Measurements from ENCODE around the gene RELN.
"Not testable (repeated sequence)": the region's sequence is repeated elsewhere in the genome, so short reads cannot be mapped to it uniquely, and the experiment has no call there.

The RELN gene

DNA sequence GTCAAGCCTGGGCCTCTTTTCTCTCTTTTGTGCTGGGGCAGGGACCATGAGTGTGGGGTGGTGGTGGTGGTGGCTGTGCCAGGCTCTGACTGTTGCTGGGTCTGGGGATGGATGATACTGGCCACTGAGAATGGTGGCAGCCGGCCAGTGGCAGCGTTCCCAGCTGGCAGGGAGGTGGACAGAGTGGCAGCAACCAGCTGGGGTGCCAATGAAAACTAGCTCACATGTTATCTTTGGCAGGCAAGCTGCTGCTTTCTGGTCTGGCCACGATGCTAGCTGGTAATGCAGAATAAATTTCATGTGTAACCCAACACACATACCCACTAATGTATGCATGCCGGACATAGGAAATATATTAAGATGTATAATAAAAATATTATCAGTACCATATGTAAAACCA, 448.4 kb downstream of the RELN start:
- no peak for DNase-seq

DNA sequence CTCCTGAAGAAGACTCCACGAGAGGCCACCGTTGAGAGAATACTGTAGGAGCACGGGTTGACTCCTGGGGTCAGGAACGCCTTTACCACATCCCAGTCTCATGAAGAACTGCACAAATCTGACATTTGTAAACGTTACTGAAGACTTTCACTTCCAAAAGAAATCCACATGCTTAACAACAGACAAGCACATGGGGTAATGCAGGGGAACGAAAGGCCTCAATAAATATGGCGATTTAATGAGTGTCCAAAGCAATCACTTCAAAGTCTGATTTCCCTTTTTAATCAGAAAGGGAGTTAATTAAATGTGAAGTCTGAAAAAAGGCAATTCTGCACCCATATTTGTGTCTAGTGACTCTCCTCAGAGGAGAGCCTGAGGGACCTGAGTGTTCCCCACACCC, 449.1 kb downstream of the RELN start:
- DNase-seq, result no peak

DNA sequence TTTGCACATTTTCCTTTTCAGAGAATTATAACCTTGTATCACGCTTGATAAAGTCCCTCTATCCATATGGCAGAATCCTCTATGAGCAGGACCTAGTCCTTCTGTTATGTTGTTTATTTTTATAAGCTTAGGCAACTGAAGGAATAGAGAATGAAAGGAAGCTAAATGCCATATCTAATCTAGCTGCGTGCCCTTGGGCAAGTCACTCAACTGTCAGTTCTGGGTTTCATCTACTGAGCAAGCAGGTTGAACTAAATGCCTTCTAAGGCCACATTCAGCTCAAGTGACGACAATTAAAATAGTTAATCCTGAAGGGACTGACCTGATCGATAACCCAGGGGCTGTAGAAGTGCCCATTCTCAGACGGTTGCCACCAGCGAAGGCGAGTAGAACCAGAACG, 449.6 kb downstream of the RELN start:
- DNase-seq, result no peak

DNA sequence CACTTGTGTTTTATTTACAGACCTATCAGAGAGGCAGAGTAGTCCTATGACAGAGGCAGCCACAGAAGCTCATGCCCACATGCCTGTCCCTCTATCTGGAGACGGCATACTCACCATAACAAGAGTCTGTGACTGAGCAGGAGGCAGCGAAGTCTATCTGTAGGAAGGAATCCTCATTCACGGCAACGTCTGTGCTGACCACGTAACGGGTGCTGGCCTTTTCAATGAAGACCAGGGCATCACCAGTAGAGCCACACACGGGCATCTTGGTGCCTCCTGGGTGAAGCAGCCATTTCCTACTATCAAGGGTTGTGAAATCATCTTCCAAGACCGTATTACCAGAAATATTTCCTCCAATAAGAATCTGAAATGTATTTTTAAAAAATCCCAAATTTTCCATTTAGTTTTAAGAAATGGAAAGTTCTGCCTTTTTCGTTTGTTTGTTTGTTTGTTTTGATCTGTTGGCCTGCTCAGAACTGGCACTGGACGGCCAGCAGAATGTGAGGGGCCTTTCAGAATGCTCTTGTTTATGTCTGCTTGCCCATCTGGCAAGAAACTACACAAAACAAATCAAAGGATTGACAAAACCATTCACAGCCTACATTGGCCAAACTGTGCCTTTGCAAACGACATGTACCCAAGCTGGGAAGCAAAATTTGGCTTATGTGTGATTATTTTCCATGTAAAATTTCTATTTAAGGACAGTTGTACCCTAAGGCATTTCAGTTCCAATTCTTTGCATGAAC, 450.3 kb downstream of the RELN start:
- no peak for DNase-seq

DNA sequence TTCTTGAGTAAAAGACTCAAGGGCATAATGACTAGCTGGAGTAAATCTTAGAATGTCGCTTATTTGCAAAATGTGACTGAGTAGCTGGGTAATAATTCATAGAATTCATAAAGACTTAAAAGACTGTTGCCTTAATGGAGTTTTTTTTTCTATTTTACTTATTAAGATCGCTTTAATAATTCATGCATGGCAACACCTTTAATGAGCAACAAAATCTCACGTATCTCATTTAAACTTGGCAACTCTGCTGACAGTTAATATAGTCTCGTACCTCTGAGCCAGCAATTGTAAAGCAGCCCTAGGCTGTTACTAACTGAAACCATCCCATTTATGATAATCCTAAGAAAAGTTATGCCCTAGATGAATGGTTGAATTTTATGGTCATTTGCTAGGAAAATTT, 455.7 kb downstream of the RELN start:
- DNase-seq, result no peak

DNA sequence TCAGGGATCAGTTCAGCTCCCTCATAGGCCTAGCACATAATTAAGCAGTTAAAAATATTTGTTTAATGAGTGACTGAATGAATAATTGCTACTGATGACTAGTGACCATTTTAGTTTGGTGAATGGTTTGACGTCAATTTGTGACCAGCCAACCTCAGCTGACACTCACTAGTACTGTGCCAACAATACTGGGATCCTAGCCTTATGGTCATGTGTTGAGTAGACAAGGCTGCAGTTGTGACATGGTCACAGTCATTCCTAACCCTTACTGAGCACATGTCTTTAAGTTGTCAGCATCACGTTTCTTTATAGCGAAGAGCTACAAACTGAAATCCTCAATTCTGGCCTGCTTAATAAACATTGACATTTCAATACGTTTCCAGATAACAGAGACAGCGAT, 456.5 kb downstream of the RELN start:
- no peak for DNase-seq

DNA sequence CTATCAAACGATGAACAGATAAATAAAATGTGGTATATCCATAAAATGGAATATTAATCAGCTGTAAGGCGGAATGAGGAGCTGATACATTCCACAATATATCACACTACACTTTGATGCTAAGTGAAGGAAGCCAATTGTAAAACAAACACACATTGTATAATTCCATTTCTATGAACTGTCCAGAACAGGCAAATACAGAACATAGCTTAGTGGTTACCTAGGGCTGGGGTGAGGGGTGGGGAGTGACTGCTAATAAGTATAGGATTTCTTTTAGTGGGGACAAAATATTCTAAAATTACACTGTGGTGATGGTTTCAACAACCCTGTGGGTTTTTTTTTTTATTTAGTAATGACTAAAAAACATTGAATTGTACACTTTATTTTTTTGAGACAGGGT, 461.3 kb downstream of the RELN start:
- DNase-seq, result no peak

DNA sequence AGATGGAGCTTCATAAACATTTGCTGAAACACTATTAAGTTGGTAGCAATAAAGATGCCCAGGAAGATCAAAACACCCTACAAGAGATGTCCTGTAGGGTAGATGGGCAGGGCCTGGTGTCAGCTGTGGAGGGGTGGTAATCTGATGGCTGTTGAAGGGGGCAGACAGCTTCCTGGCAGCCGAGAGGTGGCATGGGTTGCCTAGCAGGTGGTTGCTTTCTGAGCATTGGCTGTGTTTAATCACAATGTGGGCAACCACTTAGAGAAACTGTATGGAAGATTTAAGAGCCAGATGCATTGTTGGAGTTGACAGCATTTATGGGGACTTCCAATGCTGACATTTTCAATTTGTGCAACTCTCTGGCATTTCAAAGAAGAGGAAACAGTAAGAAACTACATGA, 463.5 kb downstream of the RELN start:
- no peak for DNase-seq

DNA sequence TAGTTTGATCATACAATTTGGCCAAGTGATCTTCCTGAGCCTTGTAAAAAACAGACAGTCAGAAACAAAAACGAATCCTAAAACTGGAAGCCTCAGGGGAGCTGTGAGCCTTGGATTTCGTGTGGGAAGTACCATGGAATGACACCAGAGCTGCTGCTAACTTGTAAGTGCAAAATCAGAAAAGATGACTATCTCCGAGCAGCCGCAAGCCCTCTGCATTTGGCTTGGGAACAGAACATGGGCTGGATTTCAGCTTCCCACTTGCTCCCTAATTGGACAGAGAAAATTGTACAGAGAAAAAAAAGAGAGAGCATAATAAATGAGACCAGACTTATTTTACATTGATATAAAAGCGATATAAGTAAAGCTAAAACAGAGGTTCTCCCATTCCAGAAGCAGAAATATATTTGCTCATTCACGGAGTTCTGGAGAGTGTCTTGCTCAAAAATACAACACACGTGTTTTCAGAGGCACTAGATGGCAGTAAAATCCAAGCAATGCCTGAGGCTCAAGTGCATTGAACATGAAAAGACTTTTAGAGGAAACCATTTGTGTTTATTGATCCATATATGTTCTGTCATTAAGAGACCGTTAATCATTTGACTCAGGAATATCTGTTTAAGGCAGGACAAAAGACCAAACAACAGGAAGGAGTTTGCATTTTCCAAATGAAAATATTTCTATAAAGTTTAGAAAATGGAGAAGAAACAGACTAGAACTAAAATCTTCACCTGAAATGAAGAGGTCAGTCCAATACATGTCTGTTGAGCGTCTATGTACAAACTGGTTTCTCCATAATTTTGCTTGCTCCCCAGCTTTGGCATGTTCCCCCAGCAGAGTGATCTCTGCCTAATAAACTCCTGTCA, 465.2 kb downstream of the RELN start:
- no peak for DNase-seq

DNA sequence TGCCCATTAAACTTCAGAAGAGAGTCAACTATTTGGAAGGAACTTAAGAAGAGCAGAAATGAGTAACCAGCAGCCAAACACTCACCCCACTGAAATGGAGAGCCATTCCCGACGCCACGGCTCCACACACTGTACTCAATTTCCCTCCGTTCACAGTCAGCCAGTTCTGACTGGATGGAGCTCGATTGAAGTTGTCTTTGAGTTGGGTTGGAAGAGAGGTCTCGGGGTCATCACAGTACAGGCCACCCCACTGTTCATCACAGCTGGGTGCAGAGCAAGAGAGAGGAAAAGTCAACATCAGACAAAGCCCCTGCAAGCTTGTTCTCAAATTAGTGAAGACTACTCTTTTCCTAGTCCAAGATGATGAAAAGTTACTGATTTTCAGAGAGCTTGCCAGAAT, 467.5 kb downstream of the RELN start:
- no peak for DNase-seq

DNA sequence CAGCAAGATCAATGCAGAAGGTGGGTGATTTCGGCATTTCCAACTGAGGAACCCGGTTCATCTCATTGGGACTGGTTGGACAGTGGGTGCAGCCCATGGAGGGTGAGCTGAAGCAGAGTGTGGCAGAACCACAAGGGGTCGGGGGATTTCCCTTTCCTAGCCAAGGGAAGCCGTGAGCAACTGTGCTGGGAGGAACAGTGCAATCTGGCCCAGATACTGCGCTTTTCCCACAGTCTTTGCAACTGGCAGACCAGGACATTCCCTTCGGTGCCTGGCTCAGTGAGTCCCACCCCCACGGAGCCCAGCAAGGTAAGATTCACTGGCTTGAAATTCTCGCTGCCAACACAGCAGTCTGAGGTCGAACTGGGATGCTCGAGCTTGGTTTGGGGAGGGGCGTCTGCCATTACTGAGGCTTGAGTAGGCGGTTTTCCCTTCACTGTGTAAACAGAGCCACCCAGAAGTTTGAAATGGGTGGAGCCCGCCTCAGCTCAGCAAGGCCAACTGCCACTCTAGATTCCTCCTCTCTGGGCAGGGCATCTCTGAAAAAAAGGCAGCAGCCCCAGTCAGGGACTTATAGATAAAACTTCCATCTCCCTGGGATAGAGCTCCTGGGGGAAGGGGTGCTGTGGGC, 484.8 kb downstream of the RELN start:
- no peak for DNase-seq

DNA sequence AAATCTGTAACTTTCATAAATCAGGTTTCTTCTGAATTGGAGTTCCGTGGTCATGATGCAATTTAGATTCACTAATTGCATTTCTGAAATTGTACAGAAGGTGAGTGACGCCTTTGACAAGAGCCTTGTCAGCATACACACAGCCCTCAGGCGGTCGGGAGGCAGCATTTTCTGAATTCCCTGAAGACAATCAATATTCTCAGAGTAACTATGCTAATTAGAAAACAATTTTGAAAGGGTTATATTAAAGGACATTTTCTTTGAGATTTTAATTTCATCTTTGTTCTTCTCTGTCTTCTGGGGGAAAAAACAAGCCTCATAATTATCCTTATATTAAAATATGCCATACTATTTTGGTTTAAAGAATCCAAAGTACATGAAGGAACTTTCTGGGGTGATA, 488.3 kb downstream of the RELN start:
- no peak for DNase-seq

DNA sequence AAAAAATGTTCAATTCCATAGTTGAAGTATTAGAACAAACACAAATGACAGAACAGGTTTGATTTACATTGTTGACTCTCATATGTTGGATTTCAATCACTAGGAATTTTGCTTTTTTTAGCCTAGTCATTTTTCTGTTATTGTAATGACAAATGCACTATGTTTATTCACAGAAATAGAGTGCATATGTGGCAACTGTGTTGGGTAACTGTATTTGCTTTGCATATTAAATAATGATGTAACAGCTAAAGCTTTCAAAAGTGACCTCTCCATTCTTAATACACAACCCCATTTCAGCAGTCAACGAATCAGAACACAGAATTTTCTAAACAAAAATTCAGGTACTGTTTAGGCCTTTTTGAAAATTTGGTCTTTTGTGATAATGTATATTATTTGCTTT, 489.5 kb downstream of the RELN start:
- no peak for DNase-seq

DNA sequence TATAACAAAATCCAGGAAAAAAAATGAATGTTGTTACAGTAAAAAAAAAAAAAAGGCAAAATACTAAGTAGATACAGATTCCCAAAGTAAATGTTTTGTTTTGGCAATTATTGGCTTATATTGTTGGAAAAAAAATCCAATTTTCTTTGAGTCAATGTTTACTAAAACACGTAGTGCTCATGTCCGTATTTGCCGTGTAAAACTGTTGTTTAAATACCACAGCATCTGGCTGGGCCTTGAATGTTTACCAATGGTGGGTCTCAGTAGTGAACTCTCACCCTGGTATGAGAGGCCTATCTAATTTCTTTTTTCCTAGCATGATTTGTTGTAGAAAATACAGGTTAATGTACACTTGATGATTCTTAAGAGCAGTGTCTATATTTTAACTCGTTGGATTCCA, 502.0 kb downstream of the RELN start:
- DNase-seq, result no peak

DNA sequence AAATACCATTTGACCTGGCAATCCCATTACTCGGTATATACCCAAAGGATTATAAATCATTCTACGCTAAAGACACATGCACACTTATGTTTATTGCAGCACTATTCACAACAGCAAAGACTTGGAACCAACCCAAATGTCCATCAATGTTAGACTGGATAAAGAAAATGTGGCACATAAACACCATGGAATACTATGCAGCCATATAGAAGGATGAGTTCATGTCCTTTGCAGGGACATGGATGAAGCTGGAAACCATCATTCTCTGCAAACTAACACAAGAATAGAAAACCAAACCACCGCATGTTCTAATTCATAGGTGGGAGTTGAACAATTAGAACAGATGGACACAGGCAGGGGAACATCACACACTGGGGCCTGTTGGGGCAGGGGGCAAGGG, 502.6 kb downstream of the RELN start:
- not testable (repeated sequence) for DNase-seq

DNA sequence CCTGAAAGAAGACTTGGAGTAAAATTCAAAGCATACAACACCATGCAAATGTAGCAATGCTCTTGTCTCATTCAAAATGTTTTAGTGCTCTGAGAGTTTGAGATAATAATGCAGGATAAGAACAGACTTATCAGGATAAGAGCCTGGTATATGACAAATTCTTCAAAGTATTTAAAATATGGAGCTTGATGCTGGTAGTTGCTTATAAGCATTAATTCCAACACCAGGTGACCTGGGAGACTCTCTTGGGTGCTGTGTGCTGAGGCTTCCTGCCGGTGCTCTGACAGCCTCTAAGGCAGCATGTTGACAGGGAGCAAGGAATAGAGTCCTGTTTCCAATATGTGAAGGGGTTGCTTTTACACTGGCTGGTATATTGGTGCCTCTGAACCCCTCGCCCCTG, 508.7 kb downstream of the RELN start:
- DNase-seq, result no peak

DNA sequence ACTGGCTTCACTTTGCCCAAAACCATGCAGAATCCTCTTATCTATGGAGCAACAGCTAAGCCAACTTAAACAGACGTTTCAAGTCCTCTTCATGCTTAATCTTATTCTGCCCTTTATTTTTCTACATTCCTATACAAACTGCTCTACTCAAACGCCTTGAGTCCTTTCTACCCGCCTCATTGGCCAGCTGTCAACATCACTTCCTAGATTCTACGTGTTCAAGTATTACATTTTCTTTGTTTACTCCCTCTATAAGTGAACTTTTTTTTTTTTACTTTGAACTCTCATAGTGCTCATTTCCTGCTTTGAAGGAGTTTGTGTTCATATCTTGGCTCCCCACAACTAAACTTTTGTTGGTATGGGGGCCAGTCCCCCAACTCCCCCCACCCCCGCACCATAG, 514.5 kb downstream of the RELN start:
- DNase-seq, result no peak

DNA sequence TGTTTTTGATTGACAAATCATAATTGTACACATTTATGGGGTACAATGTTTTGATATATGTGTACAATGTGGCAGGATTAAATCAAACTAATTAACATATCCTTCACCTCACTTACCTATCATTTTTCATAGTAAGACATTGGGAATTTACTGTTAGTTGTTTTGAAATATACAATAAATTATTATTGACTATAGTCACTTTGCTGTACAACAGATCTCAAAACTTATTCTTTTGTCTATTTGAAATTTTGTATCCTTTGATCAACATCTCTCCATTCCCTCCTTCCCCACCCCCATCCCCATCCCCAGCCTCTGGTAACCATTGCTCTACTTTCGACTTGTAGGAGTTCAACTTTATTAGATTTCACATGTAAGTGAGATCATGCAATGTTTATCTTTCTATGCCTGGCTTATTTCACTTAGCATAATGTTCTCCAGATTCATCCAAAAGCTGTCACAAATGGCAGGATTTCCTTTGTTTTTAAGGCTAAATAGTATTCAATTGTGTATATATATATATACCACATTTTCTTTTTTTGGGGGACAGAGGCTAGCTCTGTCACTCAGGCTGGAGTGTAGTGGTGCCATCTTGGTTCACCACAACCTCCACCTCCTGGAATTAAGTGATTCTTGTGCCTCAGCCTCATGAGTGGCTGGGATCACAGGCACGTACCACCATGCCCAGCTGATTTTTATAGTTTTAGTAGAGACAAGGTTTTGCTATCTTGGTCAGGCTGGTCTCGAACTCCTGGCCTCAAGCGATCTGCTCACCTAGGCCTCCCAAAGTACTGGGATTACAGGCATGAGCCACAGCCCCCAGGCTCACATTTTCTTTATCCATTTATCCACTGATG, 520.1 kb downstream of the RELN start:
- DNase-seq, result no peak

DNA sequence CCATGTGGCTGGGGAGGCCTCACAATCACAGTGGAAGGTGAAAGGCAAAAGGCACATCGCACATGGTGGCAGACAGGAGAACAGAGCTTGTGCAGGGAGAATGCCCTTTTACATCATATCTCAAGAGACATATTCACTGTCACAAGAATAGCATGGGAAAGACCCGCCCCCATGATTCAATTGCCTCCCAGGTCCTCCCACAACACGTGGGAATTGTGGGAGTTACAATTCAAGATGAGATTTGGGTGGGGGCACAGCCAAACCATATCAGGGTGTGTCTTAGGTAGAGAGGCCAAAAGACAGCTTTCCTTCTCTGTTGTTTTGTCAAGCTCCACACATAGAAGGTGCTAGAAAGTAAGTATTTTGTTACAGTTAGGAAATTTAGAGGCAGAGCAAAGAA, 522.6 kb downstream of the RELN start:
- no peak for DNase-seq

DNA sequence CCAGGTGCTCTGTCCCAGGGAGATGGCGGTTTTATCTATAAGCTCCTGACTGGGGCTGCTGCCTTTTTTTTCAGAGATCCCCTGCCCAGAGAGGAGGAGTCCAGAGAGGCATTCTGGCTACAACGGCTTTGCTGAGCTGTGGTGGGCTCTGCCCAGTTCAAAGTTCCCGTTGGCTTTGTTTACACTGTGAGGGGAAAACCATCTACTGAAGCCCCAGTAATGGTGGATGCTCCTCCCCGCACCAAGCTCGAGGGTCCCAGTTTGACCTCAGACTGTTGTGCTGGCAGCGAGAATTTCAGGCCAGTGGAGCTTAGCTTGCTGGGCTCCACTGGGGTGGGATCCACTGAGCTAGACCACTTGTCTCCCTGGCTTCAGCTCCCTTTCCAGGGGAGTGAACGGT, 527.1 kb downstream of the RELN start:
- DNase-seq, result no peak

DNA sequence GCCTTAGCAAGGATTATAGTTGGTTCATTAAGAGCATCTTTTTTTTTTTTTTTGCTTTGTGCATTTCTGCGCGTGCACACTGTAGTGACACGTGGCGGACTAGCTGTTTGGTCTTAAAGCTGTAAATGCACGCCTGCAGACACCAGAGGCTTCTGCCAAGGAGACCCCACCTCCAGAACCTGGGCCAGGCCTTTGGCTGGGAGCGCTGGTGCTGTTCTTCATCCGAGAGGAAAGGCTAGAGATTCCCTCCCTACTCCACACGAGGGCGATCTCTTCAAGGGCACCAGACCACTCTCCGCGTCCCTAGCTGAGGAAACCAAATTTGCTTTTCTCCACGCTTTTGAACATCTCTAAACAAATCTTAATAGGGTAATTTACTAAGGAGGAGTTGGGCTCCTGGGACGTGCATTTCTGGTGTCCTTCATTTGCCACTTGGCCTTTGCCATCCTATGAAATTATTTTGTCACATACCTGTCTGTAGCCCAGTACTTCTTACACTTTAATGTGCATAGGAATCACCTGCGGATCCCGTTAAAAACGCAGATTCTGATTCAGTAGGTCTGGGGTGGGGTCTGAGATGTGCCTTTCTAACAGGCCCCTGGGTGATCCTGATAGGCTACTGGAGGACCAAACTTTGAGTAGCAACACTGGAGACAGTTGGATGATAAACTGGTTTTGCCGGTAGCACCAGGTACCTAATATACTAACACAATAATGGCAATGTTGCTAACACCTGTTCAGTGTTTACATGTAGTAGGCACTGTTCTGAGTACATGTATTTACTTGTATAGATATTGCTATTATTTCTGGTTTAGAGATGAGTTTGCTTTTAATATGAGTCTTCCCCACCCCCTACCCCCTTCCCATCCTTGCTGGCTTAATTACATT, 542.1 kb downstream of the RELN start:
- DNase-seq, result peak in 1 of 2 donors; percentile 21

DNA sequence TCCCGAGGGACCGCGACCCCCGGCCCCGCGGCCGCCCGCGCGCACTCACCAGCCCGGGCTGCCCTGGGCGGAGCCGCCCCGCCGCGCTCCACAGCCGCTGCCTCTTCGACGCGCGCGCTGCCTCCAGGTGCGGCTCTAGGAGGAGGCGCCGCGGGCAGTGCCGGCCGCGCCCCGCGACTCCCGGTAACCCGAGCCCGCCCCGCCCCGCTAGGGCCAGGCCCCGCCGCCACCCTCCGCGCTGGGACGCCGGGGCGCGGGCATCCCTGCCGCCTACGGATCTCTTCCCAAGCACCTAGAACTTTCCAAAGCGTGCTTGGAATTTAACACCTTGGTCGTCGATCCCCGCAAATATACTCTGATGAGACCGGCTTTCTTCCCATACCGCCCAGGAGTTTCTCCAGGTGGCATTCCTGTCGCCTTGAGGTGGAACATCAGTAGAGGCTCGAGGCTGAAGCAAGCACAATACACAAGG, 543.4 kb downstream of the RELN start, which contains the start of gene SLC26A5:
TSS of gene SLC26A5 (minus strand) at position 159 of the 472 bp plus-strand sequence. CDS start 24,693 bp downstream, outside the sequence.
- DNase-seq, result no peak
